ENCODE data around the gene CBX4.

CBX4 gene

GRCh38 chr17:79844869-79845600, 5.8 kb upstream of the CBX4 start:
- peak; percentile 74 for ATAC-seq
- no peak for TF ChIP-seq PATZ1 (CRISPR knock-in tag; IDR thresholded peaks at IDR 0.05; ENCODE audit: borderline replicate concordance)
- no peak for TF ChIP-seq CREB5 (CRISPR knock-in tag; IDR thresholded peaks at IDR 0.05; ENCODE audit: low read depth)
- TF ChIP-seq TOX (CRISPR knock-in tag; IDR thresholded peaks at IDR 0.05; ENCODE audit: borderline replicate concordance), result no peak
- no peak for TF ChIP-seq SNAI2 (CRISPR knock-in tag; IDR thresholded peaks at IDR 0.05)
- no peak for TF ChIP-seq TSHZ2 (CRISPR knock-in tag; IDR thresholded peaks at IDR 0.05)

GRCh38 chr17:79843816-79844800, 4.9 kb upstream of the CBX4 start:
- peak; percentile 74 for ATAC-seq
- TF ChIP-seq PATZ1 (CRISPR knock-in tag; IDR thresholded peaks at IDR 0.05; ENCODE audit: borderline replicate concordance), result 0 out of 2 replicates have a peak, but pooled peaks have one; percentile 61
- TF ChIP-seq TSHZ2 (CRISPR knock-in tag; IDR thresholded peaks at IDR 0.05), result 0 out of 2 replicates have a peak, but pooled peaks have one; percentile 46
- TF ChIP-seq CSRNP3 (CRISPR knock-in tag; IDR thresholded peaks at IDR 0.05), result no peak
- TF ChIP-seq BACH2 (CRISPR knock-in tag; IDR thresholded peaks at IDR 0.05; ENCODE audit: borderline replicate concordance), result no peak
- TF ChIP-seq CREB5 (CRISPR knock-in tag; IDR thresholded peaks at IDR 0.05; ENCODE audit: low read depth), result no peak
- 0 out of 2 replicates have a peak, but pooled peaks have one; percentile 35 for TF ChIP-seq CSDC2 (CRISPR knock-in tag; IDR thresholded peaks at IDR 0.05)
- no peak for TF ChIP-seq ISL1 (CRISPR knock-in tag; IDR thresholded peaks at IDR 0.05)
- TF ChIP-seq SNAI2 (CRISPR knock-in tag; IDR thresholded peaks at IDR 0.05), result 0 out of 2 replicates have a peak, but pooled peaks have one; percentile 20
- peak; percentile 64; the same call in 1 of the 2 replicates for TF ChIP-seq ZFP3 (CRISPR knock-in tag; IDR thresholded peaks at IDR 0.05)

Measured in SK-N-SH treated with all-trans-retinoic acid at 6 μM for 48 hours (cell line).